Endothelial cell of umbilical vein (primary cell): ENCODE results near the gene FREM1. TPM values are rescaled to one million over a fixed set of nuclear protein-coding genes. Genes with fewer than 3 reads are reported as not detected.

Source experiments
- BruUV-seq: library from RNA; stranded (reverse); fragments of 400-500 nt; replicated peaks from 2 replicates; lab custom pipeline; 2021; lab: Mats Ljungman, UMichigan
- CTCF ChIA-PET: fragments of 300-600, 350-600 bp; sonication (Branson Sonifier 250); formaldehyde crosslinking; loops from one replicate; lab custom pipeline; 2021; ENCODE audit warnings: antibody characterized with exemption, inconsistent platforms; lab: Charles Lee
- POLR2A ChIA-PET: fragments of 300-600, 350-600 bp; sonication (Branson Sonifier 250); formaldehyde crosslinking; loops from one replicate; lab custom pipeline; 2021; ENCODE audit warnings: antibody characterized with exemption, inconsistent platforms; lab: Charles Lee
- DNase-seq: peaks from one replicate; pipeline ENCODE4 v3.0.0-alpha.2; 2011; ENCODE audit warnings: low read depth, low spot score
- FAIRE-seq: peaks from 2 replicates; lab custom pipeline; 2011; peaks lifted over from hg19 to GRCh38; lab: Jason Lieb, UNC
- H2AFZ ChIP-seq: 2 replicates; pipeline ENCODE4 v1.6.0; 2012; ENCODE audit warnings: low read depth, low read length, control low read depth, inconsistent platforms
- H3K27ac ChIP-seq: 2 replicates; pipeline ENCODE4 v1.5.1; 2011; ENCODE audit warnings: low read depth, mild to moderate bottlenecking, control low read depth, low read length, moderate library complexity; ENCODE audit not compliant: insufficient read depth
- H3K27me3 ChIP-seq, 2 experiments: 2 replicates each; pipeline versions ENCODE4 v1.6.0 to v1.6.1; 2011; ENCODE audit warnings: low read length in 2 of 2, mixed read lengths in 1 of 2; ENCODE audit not compliant: control insufficient read depth in 2 of 2, insufficient read depth in 2 of 2
- H3K36me3 ChIP-seq, 2 experiments: 2 replicates in 1 of 2; 3 replicates in 1 of 2; pipeline ENCODE4 v1.5.1; 2011; ENCODE audit warnings: low read length in 2 of 2, mild to moderate bottlenecking in 1 of 2, moderate library complexity in 1 of 2; ENCODE audit not compliant: control insufficient read depth in 2 of 2, insufficient read depth in 2 of 2; ENCODE audit errors: extremely low read depth in 1 of 2
- H3K4me1 ChIP-seq: 3 replicates; pipeline ENCODE4 v1.5.1; 2011; ENCODE audit warnings: mild to moderate bottlenecking, low read length; ENCODE audit not compliant: control insufficient read depth, insufficient read depth; ENCODE audit errors: extremely low read depth
- H3K4me2 ChIP-seq: 2 replicates; pipeline ENCODE4 v1.6.1; 2011; ENCODE audit warnings: low read length, control low read depth, mixed read lengths; ENCODE audit not compliant: insufficient read depth
- H3K4me3 ChIP-seq, 3 experiments: fragments of 200-600 bp in 1 of 3; sonication (generic), shearing (Covaris generic) in 1 of 3; replicated peaks in 1 of 3; 2 replicates each; pipeline ENCODE4 v1.5.1; 2011 to 2016; ENCODE audit warnings: control low read depth in 3 of 3, low read length in 3 of 3, mild to moderate bottlenecking in 2 of 3, inconsistent platforms in 1 of 3, low read depth in 1 of 3, moderate library complexity in 1 of 3; ENCODE audit not compliant: insufficient read depth in 1 of 3
- H3K79me2 ChIP-seq: 2 replicates; pipeline ENCODE4 v1.6.0; 2012; ENCODE audit warnings: low read length, inconsistent platforms; ENCODE audit not compliant: control insufficient read depth, insufficient read depth
- H3K9ac ChIP-seq: replicated peaks from 2 replicates; pipeline ENCODE3; 2011; ENCODE audit warnings: low read length, control low read depth; ENCODE audit not compliant: insufficient read depth; ENCODE audit errors: extremely low read depth
- H3K9me1 ChIP-seq: replicated peaks from 3 replicates; pipeline ENCODE4 v1.6.0; 2011; ENCODE audit warnings: mild to moderate bottlenecking, low read length; ENCODE audit not compliant: control insufficient read depth, insufficient read depth; ENCODE audit errors: extremely low read depth
- H3K9me3 ChIP-seq: replicated peaks from 2 replicates; pipeline ENCODE4 v1.5.1; 2012; ENCODE audit warnings: low read length, inconsistent platforms; ENCODE audit not compliant: control insufficient read depth, insufficient read depth
- H4K20me1 ChIP-seq: replicated peaks from 2 replicates; pipeline ENCODE3; 2011; ENCODE audit warnings: mild to moderate bottlenecking, low read length; ENCODE audit not compliant: control insufficient read depth, insufficient read depth; ENCODE audit errors: extremely low read depth
- EZH2 ChIP-seq: IDR thresholded peaks from 2 replicates; pipeline ENCODE4 v1.6.1; 2012; ENCODE audit warnings: borderline replicate concordance, low read depth, mild to moderate bottlenecking, moderate library complexity, low read length, inconsistent platforms; ENCODE audit not compliant: severe bottlenecking
- FOS ChIP-seq: IDR thresholded peaks from 2 replicates; pipeline ENCODE4 v1.6.1; 2011; ENCODE audit warnings: mild to moderate bottlenecking, low read length, moderate library complexity, borderline replicate concordance; ENCODE audit not compliant: insufficient read depth
- GATA2 ChIP-seq: IDR thresholded peaks from 2 replicates; pipeline ENCODE4 v1.7.0; 2011; ENCODE audit warnings: low read depth, mild to moderate bottlenecking, moderate library complexity, mixed read lengths, low read length; ENCODE audit not compliant: insufficient read length, insufficient read depth
- JUN ChIP-seq: IDR thresholded peaks from 2 replicates; pipeline ENCODE4 v1.6.1; 2011; ENCODE audit warnings: borderline replicate concordance, low read depth; ENCODE audit not compliant: insufficient read length, insufficient read depth
- MYC ChIP-seq: IDR thresholded peaks from one replicate; pipeline ENCODE4 v1.6.1; 2011; ENCODE audit warnings: mild to moderate bottlenecking, low read depth, low read length
- POLR2A ChIP-seq: IDR thresholded peaks from 2 replicates; pipeline ENCODE4 v1.6.1; 2012; ENCODE audit warnings: low read depth, mild to moderate bottlenecking, control low read depth, low read length
- POLR2AphosphoS5 ChIP-seq: IDR thresholded peaks from 2 replicates; pipeline ENCODE4 v1.6.1; 2012; ENCODE audit warnings: low read depth, mild to moderate bottlenecking, control low read depth, low read length, moderate library complexity; ENCODE audit not compliant: insufficient read depth
- dilution Hi-C: fragments of 300-500 bp; cut with MboI; formaldehyde crosslinking; loops from one replicate; pipeline ENCODE4 v1.15.0; 2019; ENCODE audit warnings: low sequenced_read_pairs; ENCODE audit not compliant: extremely low pct_ligation_motif_present
- intact Hi-C: fragments of 100-400 bp; cut with micrococcal nuclease; formaldehyde crosslinking; loops from one replicate; pipeline ENCODE4 v1.10.0; 2022
- polyA plus RNA-seq, 4 experiments: library from polyadenylated mRNA; depleted of rRNA in 3 of 4; stranded (reverse) in 3 of 4; unstranded in 1 of 4; fragments of >200 nt; gene quantifications; 2 replicates each; pipeline versions ENCODE4 v1.2.1 to v1.2.3, GENCODE V29; 2011 to 2012; ENCODE audit warnings: missing spikeins in 1 of 4
- total RNA-seq: library from RNA; stranded (reverse); gene quantifications from 2 replicates; pipeline ENCODE4 v1.2.3, GENCODE V29; 2021
- TF ChIP-seq, protein P1 (sequence below), 2 donors: IDR thresholded peaks; 1 replicate in 1 of 2; 2 replicates in 1 of 2; pipeline ENCODE4 v1.5.1; 2011; ENCODE audit warnings: low read length in 2 of 2, mild to moderate bottlenecking in 2 of 2, moderate library complexity in 2 of 2, control low read depth in 1 of 2, inconsistent platforms in 1 of 2, low read depth in 1 of 2; ENCODE audit not compliant: insufficient read depth in 1 of 2; ENCODE audit errors: extremely low read depth in 1 of 2
- TF ChIP-seq, protein P2 (sequence below): IDR thresholded peaks from 2 replicates; pipeline ENCODE4 v1.6.1; 2011; ENCODE audit not compliant: insufficient read depth, insufficient read length

Gene FREM1
- total and polyA plus RNA-seq, 2 donors (not counting 3 experiments of a cell fraction or from before 2014, with no cell fraction given), result 0.10 to 0.29 TPM

DNA sequence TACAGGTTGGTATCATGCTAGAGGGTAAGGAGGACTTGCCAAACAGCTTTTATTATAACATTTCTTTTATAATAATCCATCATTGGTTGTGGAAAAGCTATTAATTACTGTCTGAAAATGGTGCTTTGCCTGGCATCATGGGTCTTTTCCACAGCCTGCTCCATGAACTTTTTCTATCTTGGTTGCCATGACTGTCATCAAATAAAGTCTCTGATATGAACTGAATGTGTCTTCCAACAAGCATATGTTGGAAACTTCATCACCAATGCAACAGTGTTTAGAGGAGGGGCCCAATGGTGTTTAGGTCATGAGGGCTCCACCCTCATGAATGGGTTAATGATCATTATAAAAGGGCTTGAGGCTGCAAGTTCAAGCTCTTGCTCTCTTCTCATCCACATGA lies 81.0 kb downstream of the FREM1 start:
- DNase-seq (no peak), FAIRE-seq (no peak)
- no TSS peak for BruUV-seq
- ChIA-PET POLR2A (no interaction called here), CTCF (no interaction called here)
- dilution Hi-C loops, result no loop called here
- Histone ChIP-seq H3K79me2 (no peaks in the 10 kb centered on the region), H3K9me1 (no peaks in the 10 kb centered on the region), H3K9ac (no peak overlapping the region), H3K27ac (no peak overlapping the region), H2AFZ (no peak overlapping the region), H3K4me3 (no peak overlapping the region), H4K20me1 (no peaks in the 10 kb centered on the region), H3K27me3 (peaks cover 2 to 3% of the 10 kb centered on the region in 2 experiments), H3K9me3 (no peaks in the 10 kb centered on the region), H3K4me1 (no peaks in the 10 kb centered on the region), H3K4me2 (no peak overlapping the region), H3K36me3 (no peaks in the 10 kb centered on the region)
- TF ChIP-seq FOS (no peak), GATA2 (no peak), JUN (no peak), POLR2AphosphoS5 (no peak), MYC (no peak), EZH2 (no peak), POLR2A (no peak)
- TF ChIP-seq, protein P1, sequence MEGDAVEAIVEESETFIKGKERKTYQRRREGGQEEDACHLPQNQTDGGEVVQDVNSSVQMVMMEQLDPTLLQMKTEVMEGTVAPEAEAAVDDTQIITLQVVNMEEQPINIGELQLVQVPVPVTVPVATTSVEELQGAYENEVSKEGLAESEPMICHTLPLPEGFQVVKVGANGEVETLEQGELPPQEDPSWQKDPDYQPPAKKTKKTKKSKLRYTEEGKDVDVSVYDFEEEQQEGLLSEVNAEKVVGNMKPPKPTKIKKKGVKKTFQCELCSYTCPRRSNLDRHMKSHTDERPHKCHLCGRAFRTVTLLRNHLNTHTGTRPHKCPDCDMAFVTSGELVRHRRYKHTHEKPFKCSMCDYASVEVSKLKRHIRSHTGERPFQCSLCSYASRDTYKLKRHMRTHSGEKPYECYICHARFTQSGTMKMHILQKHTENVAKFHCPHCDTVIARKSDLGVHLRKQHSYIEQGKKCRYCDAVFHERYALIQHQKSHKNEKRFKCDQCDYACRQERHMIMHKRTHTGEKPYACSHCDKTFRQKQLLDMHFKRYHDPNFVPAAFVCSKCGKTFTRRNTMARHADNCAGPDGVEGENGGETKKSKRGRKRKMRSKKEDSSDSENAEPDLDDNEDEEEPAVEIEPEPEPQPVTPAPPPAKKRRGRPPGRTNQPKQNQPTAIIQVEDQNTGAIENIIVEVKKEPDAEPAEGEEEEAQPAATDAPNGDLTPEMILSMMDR (IDR thresholded peaks at IDR 0.05; ENCODE audit: extremely low read depth in 1 of 2, insufficient read depth in 1 of 2, low read depth in 1 of 2, low read length in 2 of 2), result no peak
- TF ChIP-seq, protein P2, sequence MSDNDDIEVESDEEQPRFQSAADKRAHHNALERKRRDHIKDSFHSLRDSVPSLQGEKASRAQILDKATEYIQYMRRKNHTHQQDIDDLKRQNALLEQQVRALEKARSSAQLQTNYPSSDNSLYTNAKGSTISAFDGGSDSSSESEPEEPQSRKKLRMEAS, result no peak
- intact Hi-C loops, result no loop called here
